Adrenal gland (tissue), 12 donors: ENCODE results near the gene LMAN1. TPM values are rescaled to one million over a fixed set of nuclear protein-coding genes. Genes with fewer than 3 reads are reported as not detected.

Source experiments
- DNase-seq, 7 donors: peaks; one replicate each; pipeline ENCODE4 v3.0.0-alpha.2; 2019 to 2020
- H3K27ac ChIP-seq, 5 donors: fragments of 200-600 bp; sonication (generic) in 4 of 5; 1 replicate in 3 of 5; 2 replicates in 2 of 5; pipeline versions ENCODE4 v1.5.1 to v1.8.0; 2016 to 2020; ENCODE audit warnings: mild to moderate bottlenecking in 1 of 5
- H3K27me3 ChIP-seq: fragments of 200-600 bp; 2 replicates; pipeline ENCODE4 v1.8.0; 2021
- H3K36me3 ChIP-seq, 2 donors: fragments of 200-600 bp; replicated peaks in 1 of 2; 1 replicate in 1 of 2; 2 replicates in 1 of 2; pipeline versions ENCODE4 v1.5.1 to v1.8.0; 2018 to 2022
- H3K4me1 ChIP-seq, 2 donors: fragments of 200-600 bp; replicated peaks in 1 of 2; 1 replicate in 1 of 2; 2 replicates in 1 of 2; pipeline versions ENCODE4 v1.5.1 to v1.8.0; 2018 to 2021
- H3K4me3 ChIP-seq, 4 donors: fragments of 200-600 bp; sonication (generic) in 3 of 4; one replicate each; pipeline ENCODE4 v1.5.1; 2016 to 2018
- H3K9me3 ChIP-seq, 3 donors: fragments of 200-600 bp; sonication (generic) in 1 of 3; replicated peaks in 1 of 3; 1 replicate in 2 of 3; 2 replicates in 1 of 3; pipeline versions ENCODE4 v1.5.1 to v1.8.0; 2016 to 2021
- POLR2A ChIP-seq, 2 donors: fragments of 450-650 bp; IDR thresholded peaks; one replicate each; pipeline ENCODE4 v1.6.1; 2017; ENCODE audit warnings: antibody characterized with exemption in 2 of 2, mild to moderate bottlenecking in 2 of 2, moderate library complexity in 1 of 2
- WGBS, 4 donors: extraction: QIAGEN DNeasy Blood & Tissue Kit in 2 of 4; methylation state at CpG; one replicate each; pipeline versions ENCODE4 v1.1.5 to v1.1.7; 2013 to 2017; 5-methylcytosine and 5-hydroxymethylcytosine counted together
- intact Hi-C, 2 donors: fragments of 100-400 bp; cut with DNase I; formaldehyde crosslinking; loops; one replicate each; pipeline versions ENCODE4 v1.14.1 to v1.15.0; 2022 to 2023
- polyA plus RNA-seq, 3 donors: library from polyadenylated mRNA; stranded (reverse); fragments of 200-250 nt in 2 of 3; fragments of 350-450 nt in 1 of 3; fragmentation: Illumina TruSeq in 1 of 3; extraction: RNeasy Lipid Tissue Mini Kit (QIAGEN cat#74804) in 1 of 3; gene quantifications; one replicate each; pipeline ENCODE4 v1.2.3, GENCODE V29; 2013 to 2014
- total RNA-seq, 9 donors: library from RNA; depleted of rRNA in 4 of 9; stranded (reverse); fragments of >200 nt in 4 of 9; fragments of 120-200 nt in 1 of 9; fragmentation: NEBNext Ultra II Directional in 1 of 9; extraction: Animal tissue kit (Norgen Biotek cat#: 25700) in 1 of 9; gene quantifications; one replicate each; pipeline versions ENCODE4 v1.1.0 to v1.2.4, GENCODE V29; 2013 to 2023
- TF ChIP-seq, protein P1 (sequence below), 6 experiments: fragments of 450-650 bp in 4 of 6; fragments of 200-600 bp in 2 of 6; sonication (generic) in 1 of 6; IDR thresholded peaks; 1 replicate in 5 of 6; 2 replicates in 1 of 6; pipeline versions ENCODE4 v1.5.1 to v1.8.0; 2016 to 2021; ENCODE audit warnings: antibody characterized with exemption in 6 of 6, mild to moderate bottlenecking in 2 of 6, moderate library complexity in 1 of 6
- donor health status: healthy with polysubstance abuse.
- donor health status: Bipolar disorder and iron deficiency.
- donor health status: DM: yes; HTN: yes; CAD: no.
- donor health status: DM: no; HTN: no; CAD: no.
- donor health status: DM: no; HTN: no; CAD: no.
- donor health status: DM: yes; HTN: yes; CAD: no.

Gene LMAN1
- total and polyA plus RNA-seq, 12 donors, result 14.3 to 186 (median 89.3) TPM

DNA sequence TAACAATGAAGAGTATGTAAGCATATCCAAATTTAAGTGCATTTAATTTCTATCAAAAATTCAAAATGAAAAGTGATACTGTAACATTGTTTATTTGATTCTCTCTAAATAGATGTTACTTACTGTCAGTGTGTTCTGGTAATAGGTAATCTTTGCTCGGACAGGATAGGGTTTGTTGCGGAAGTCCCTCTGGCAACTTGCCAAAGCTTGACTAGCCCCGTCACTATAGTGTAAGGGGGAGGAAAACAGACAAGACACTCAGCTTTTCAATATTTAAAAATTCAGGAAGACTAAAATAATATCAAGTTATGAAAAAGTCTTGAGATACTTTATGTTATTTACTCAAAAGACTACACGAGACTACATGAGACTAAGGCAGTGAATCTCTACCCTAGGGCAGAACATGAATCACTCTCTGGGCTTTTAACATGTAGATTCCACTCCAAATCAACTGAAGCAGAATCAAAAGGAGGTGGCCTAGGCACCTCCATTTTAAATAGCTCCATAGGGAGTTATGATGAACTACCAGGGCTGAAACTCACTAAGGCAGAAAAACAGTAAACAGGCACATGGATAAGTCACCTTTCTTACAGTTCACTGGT, 5.9 kb downstream of the LMAN1 start:
- no peaks in the 10 kb centered on the region for H3K27me3 ChIP-seq

GRCh38 chr18:59352250-59352855, 6.7 kb downstream of the LMAN1 start:
- Histone ChIP-seq H3K36me3 (peaks cover 0 to 69% of the 10 kb centered on the region in 2 donors), H3K27me3 (no peaks in the 10 kb centered on the region), H3K27ac (no peak overlapping the region), H3K4me1 (peaks cover 0 to 29% of the 10 kb centered on the region in 2 donors), H3K4me3 (no peak overlapping the region), H3K9me3 (no peaks in the 10 kb centered on the region)
- TF ChIP-seq POLR2A (IDR thresholded peaks at IDR 0.05), result no peak
- TF ChIP-seq, protein P1, sequence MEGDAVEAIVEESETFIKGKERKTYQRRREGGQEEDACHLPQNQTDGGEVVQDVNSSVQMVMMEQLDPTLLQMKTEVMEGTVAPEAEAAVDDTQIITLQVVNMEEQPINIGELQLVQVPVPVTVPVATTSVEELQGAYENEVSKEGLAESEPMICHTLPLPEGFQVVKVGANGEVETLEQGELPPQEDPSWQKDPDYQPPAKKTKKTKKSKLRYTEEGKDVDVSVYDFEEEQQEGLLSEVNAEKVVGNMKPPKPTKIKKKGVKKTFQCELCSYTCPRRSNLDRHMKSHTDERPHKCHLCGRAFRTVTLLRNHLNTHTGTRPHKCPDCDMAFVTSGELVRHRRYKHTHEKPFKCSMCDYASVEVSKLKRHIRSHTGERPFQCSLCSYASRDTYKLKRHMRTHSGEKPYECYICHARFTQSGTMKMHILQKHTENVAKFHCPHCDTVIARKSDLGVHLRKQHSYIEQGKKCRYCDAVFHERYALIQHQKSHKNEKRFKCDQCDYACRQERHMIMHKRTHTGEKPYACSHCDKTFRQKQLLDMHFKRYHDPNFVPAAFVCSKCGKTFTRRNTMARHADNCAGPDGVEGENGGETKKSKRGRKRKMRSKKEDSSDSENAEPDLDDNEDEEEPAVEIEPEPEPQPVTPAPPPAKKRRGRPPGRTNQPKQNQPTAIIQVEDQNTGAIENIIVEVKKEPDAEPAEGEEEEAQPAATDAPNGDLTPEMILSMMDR (IDR thresholded peaks at IDR 0.05), result no peak
- DNase-seq, result no peak
- WGBS, 4 donors, result 88 to 91% (median 90%) methylated on average over 3 of the region's 3 CpGs
- intact Hi-C loops, result no loop called here

More for the DNA sequence above, 5.9 kb downstream of the LMAN1 start:
- H3K36me3 ChIP-seq, result peaks cover 0 to 62% of the 10 kb centered on the region in 2 donors
- intact Hi-C loops, result no loop called here
- no peaks in the 10 kb centered on the region for H3K9me3 ChIP-seq
- H3K27ac ChIP-seq, result no peak overlapping the region
- TF ChIP-seq, protein P1 (IDR thresholded peaks at IDR 0.05), result no peak
- no peak for TF ChIP-seq POLR2A (IDR thresholded peaks at IDR 0.05)
- WGBS, 4 donors, result 77 to 84% (median 80%) methylated on average over 4 of the region's 4 CpGs
- H3K4me3 ChIP-seq, result no peak overlapping the region
- no peak for DNase-seq
- peaks cover 0 to 37% of the 10 kb centered on the region in 2 donors for H3K4me1 ChIP-seq

- TF ChIP-seq POLR2A (IDR thresholded peaks at IDR 0.05), result no peak
- TF ChIP-seq, protein P1 (IDR thresholded peaks at IDR 0.05), result no peak
- H3K27ac ChIP-seq, result no peak overlapping the region
- H3K27me3 ChIP-seq, result no peaks in the 10 kb centered on the region
- H3K4me1 ChIP-seq, result no peaks in the 10 kb centered on the region
- H3K36me3 ChIP-seq, result peaks cover 0 to 48% of the 10 kb centered on the region in 2 donors
- DNase-seq, result no peak
- peaks cover 0 to 3% (median 0%) of the 10 kb centered on the region in 3 donors for H3K9me3 ChIP-seq
- 97 to 98% (median 97%) methylated on average over 4 of the region's 4 CpGs for WGBS, 4 donors
- no peak overlapping the region for H3K4me3 ChIP-seq
- intact Hi-C loops, result no loop called here
Observed at GRCh38 chr18:59345556-59345955, 13.5 kb downstream of the LMAN1 start.

DNA sequence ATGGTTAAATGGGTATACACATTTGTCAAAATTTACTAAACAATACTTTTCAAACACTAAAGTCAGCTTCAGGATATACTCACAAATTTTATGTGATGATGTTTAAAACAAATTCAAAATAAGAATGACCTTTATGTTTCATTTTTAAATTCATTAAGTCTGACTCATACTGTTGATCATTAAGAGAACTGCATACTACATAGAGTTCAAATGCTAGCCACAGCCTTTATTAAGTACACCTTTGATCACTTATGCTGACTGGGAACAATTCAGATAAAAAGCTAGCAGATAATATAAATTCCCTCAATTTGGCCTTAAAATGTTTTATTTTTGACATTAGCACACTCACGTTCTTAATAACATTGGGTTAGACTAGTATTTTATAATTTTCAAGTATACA, 14.1 kb downstream of the LMAN1 start:
- no peak overlapping the region for H3K4me3 ChIP-seq
- no peak overlapping the region for H3K27ac ChIP-seq
- no peak for DNase-seq
- intact Hi-C loops, result no loop called here
- H3K9me3 ChIP-seq, result peaks cover 0 to 9% (median 0%) of the 10 kb centered on the region in 3 donors
- no peaks in the 10 kb centered on the region for H3K27me3 ChIP-seq
- H3K4me1 ChIP-seq, result no peaks in the 10 kb centered on the region
- peaks cover 0 to 49% of the 10 kb centered on the region in 2 donors for H3K36me3 ChIP-seq
- TF ChIP-seq POLR2A (IDR thresholded peaks at IDR 0.05), result no peak
- TF ChIP-seq, protein P1 (IDR thresholded peaks at IDR 0.05), result no peak
- WGBS, 4 donors, result 0 to 61% (median 0%) methylated on average over 1 of the region's 1 CpG
